GM12878 (cell line): ENCODE measurements around the gene ARHGDIG. TPM values are rescaled to one million over a fixed set of nuclear protein-coding genes. Genes with fewer than 3 reads are reported as not detected.

ENCODE experiments used
- ATAC-seq: fragments of 200-7000 bp; cut with Tn5 transposase; 3 replicates; pipeline ENCODE4 v1.9.1; 2020; ENCODE audit warnings: mild to moderate bottlenecking, moderate library complexity
- BruUV-seq: library from RNA; stranded (reverse); fragments of 400-500 nt; replicated peaks from 2 replicates; lab custom pipeline; 2021; lab: Mats Ljungman, UMichigan
- CTCF ChIA-PET: fragments of 300-600 bp; sonication (Branson Sonifier 250); formaldehyde crosslinking; extraction: SDS; loops from one replicate; lab custom pipeline; 2021; ENCODE audit warnings: inconsistent platforms; lab: Yijun Ruan, JAX
- POLR2A ChIA-PET: fragments of 350-600 bp; formaldehyde crosslinking; extraction: SDS; loops from one replicate; lab custom pipeline; 2021; ENCODE audit warnings: inconsistent platforms; lab: Charles Lee
- RAD21 ChIA-PET: fragments of 300-600 bp; sonication (Branson Sonifier 250); formaldehyde crosslinking; loops from one replicate; lab custom pipeline; 2023; ENCODE audit warnings: antibody characterized with exemption; ENCODE audit not compliant: unreplicated experiment; lab: Charles Lee
- SMC1A ChIA-PET: fragments of 300-600 bp; sonication (Branson Sonifier 250); formaldehyde crosslinking; loops from one replicate; lab custom pipeline; 2023; ENCODE audit not compliant: unreplicated experiment, uncharacterized antibody; lab: Charles Lee
- DNase-seq: peaks from one replicate; pipeline ENCODE4 v3.0.0-alpha.2; 2011; ENCODE audit warnings: low read depth, low spot score
- FAIRE-seq: peaks from 3 replicates; lab custom pipeline; 2011; peaks lifted over from hg19 to GRCh38; lab: Jason Lieb, UNC
- H2AFZ ChIP-seq: 2 replicates; pipeline ENCODE4 v1.6.0; 2011; ENCODE audit warnings: low read depth, low read length, control low read depth; ENCODE audit not compliant: control insufficient read depth
- H3K27ac ChIP-seq: 2 replicates; pipeline ENCODE4 v1.5.1; 2011; ENCODE audit warnings: control low read depth; ENCODE audit not compliant: control insufficient read depth, insufficient read depth
- H3K27me3 ChIP-seq, 2 experiments: replicated peaks in 1 of 2; 2 replicates each; pipeline versions ENCODE4 v1.6.0 to v1.6.1; 2011; ENCODE audit warnings: low read length in 1 of 2; ENCODE audit not compliant: control insufficient read depth in 2 of 2, insufficient read depth in 2 of 2
- H3K36me3 ChIP-seq, 2 experiments: 2 replicates each; pipeline ENCODE4 v1.5.1; 2011; ENCODE audit warnings: low read length in 1 of 2; ENCODE audit not compliant: control insufficient read depth in 2 of 2, insufficient read depth in 2 of 2
- H3K4me1 ChIP-seq: 2 replicates; pipeline ENCODE4 v1.6.1; 2011; ENCODE audit warnings: mild to moderate bottlenecking, low read length, moderate library complexity, mixed read lengths; ENCODE audit not compliant: control insufficient read depth, insufficient read depth
- H3K4me2 ChIP-seq: 2 replicates; pipeline ENCODE4 v1.6.0; 2011; ENCODE audit warnings: control low read depth; ENCODE audit not compliant: control insufficient read depth, insufficient read depth
- H3K4me3 ChIP-seq: fragments of 200-600 bp; sonication (generic); 2 replicates; pipeline ENCODE4 v1.5.1; 2016
- H3K79me2 ChIP-seq: 2 replicates; pipeline ENCODE4 v1.6.0; 2011; ENCODE audit warnings: low read length; ENCODE audit not compliant: control insufficient read depth, insufficient read depth
- H3K9ac ChIP-seq: 2 replicates; pipeline ENCODE4 v1.8.0; 2011; ENCODE audit warnings: low read length, control low read depth, mixed read lengths; ENCODE audit not compliant: control insufficient read depth, insufficient read depth
- H3K9me3 ChIP-seq: replicated peaks from 3 replicates; pipeline ENCODE4 v1.5.1; 2011; ENCODE audit warnings: mild to moderate bottlenecking, low read length; ENCODE audit not compliant: control insufficient read depth, insufficient read depth
- H4K20me1 ChIP-seq: 2 replicates; pipeline ENCODE4 v1.6.0; 2011; ENCODE audit not compliant: control insufficient read depth, insufficient read depth
- CREM ChIP-seq: IDR thresholded peaks from 2 replicates; pipeline ENCODE4 v1.6.1; 2014; ENCODE audit warnings: antibody characterized with exemption, low read depth
- ELK1 ChIP-seq: IDR thresholded peaks from 2 replicates; pipeline ENCODE4 v1.6.1; 2012; ENCODE audit warnings: low read depth, low read length, improper control_type of control experiment
- FOXK2 ChIP-seq: fragments of 450-650 bp; IDR thresholded peaks from 2 replicates; pipeline ENCODE4 v1.6.1; 2017; ENCODE audit warnings: mild to moderate bottlenecking, moderate library complexity
- JUND ChIP-seq: IDR thresholded peaks from 2 replicates; pipeline ENCODE4 v1.6.1; 2012; ENCODE audit warnings: low read depth, mild to moderate bottlenecking, low read length, improper control_type of control experiment, moderate library complexity
- KLF5 ChIP-seq: fragments of 450-650 bp; IDR thresholded peaks from 2 replicates; pipeline ENCODE4 v1.6.1; 2014; ENCODE audit warnings: mild to moderate bottlenecking; ENCODE audit not compliant: partially characterized antibody
- NR2F1 ChIP-seq: fragments of 450-650 bp; conservative IDR thresholded peaks from 2 replicates; pipeline ENCODE4 v1.6.1; 2017; ENCODE audit warnings: mild to moderate bottlenecking
- NRF1 ChIP-seq: conservative IDR thresholded peaks from 2 replicates; pipeline ENCODE4 v1.6.1; 2011; ENCODE audit warnings: mild to moderate bottlenecking, low read depth, low read length, improper control_type of control experiment
- PAX5 ChIP-seq: IDR thresholded peaks from 2 replicates; pipeline ENCODE4 v1.6.1; 2011; ENCODE audit warnings: low read depth, low read length, borderline replicate concordance
- PML ChIP-seq: IDR thresholded peaks from 2 replicates; pipeline ENCODE4 v1.6.1; 2012; ENCODE audit warnings: low read length, inconsistent platforms
- RB1 ChIP-seq: fragments of 450-650 bp; formaldehyde crosslinking; IDR thresholded peaks from 2 replicates; pipeline ENCODE4 v1.6.1; 2017; ENCODE audit warnings: mild to moderate bottlenecking, borderline replicate concordance
- RBBP5 ChIP-seq: fragments of 200-600 bp; sonication (generic); conservative IDR thresholded peaks from 2 replicates; pipeline ENCODE4 v1.6.1; 2016
- RELA ChIP-seq: fragments of 450-650 bp; IDR thresholded peaks from 2 replicates; pipeline ENCODE4 v1.8.0; 2014; ENCODE audit warnings: borderline replicate concordance; ENCODE audit not compliant: partially characterized antibody
- SIX5 ChIP-seq: IDR thresholded peaks from 2 replicates; pipeline ENCODE4 v1.6.1; 2011; ENCODE audit warnings: mild to moderate bottlenecking, low read depth, low read length, moderate library complexity; ENCODE audit not compliant: severe bottlenecking
- SP1 ChIP-seq: IDR thresholded peaks from one replicate; pipeline ENCODE4 v1.6.1; 2011; ENCODE audit warnings: low read depth, low read length
- STAT1 ChIP-seq: fragments of 450-650 bp; conservative IDR thresholded peaks from 2 replicates; pipeline ENCODE4 v1.6.1; 2014; ENCODE audit warnings: antibody characterized with exemption, mild to moderate bottlenecking
- SUZ12 ChIP-seq: fragments of 200-600 bp; sonication (generic); IDR thresholded peaks from one replicate; pipeline ENCODE4 v1.6.1; 2018; ENCODE audit warnings: antibody characterized with exemption, mild to moderate bottlenecking; ENCODE audit not compliant: unreplicated experiment
- ZNF622 ChIP-seq: fragments of 450-650 bp; IDR thresholded peaks from 2 replicates; pipeline ENCODE4 v1.6.1; 2017; ENCODE audit warnings: mild to moderate bottlenecking, inconsistent platforms
- ZZZ3 ChIP-seq: IDR thresholded peaks from 2 replicates; pipeline ENCODE4 v1.6.1; 2011; ENCODE audit warnings: low read depth; ENCODE audit not compliant: control insufficient read depth, insufficient read length
- WGBS: methylation state at CpG from one replicate; pipeline ENCODE4 v1.1.6; 2016; ENCODE audit warnings: low lambda C conversion rate; ENCODE audit not compliant: insufficient replicate concordance, insufficient coverage; ENCODE audit errors: missing lambda C conversion rate; 5-methylcytosine and 5-hydroxymethylcytosine counted together
- in situ Hi-C: fragments of 300-500 bp; cut with MboI; formaldehyde crosslinking; loops from 9 replicates; pipeline ENCODE4 v1.14.3; 2018; ENCODE audit warnings: mixed read lengths
- intact Hi-C: fragments of 100-400 bp; cut with micrococcal nuclease; formaldehyde crosslinking; loops from one replicate; pipeline ENCODE4 v1.14.2; 2022; ENCODE audit not compliant: unreplicated experiment
- polyA plus RNA-seq, 11 experiments: library from polyadenylated mRNA; depleted of rRNA in 4 of 11; unstranded in 6 of 11; stranded (reverse) in 5 of 11; fragments of >200 nt; fragmentation: Nextera tagmentation in 4 of 11; fragmentation: Illumina TruSeq in 1 of 11; extraction: Ambion mirVana in 4 of 11; extraction: Trizol in 1 of 11; gene quantifications; 1 replicate in 1 of 11; 2 replicates in 10 of 11; pipeline versions ENCODE4 v1.2.1 to v1.2.3, GENCODE V29; 2011 to 2016; ENCODE audit warnings: inconsistent platforms in 2 of 11, missing spikeins in 2 of 11, low read depth in 1 of 11
- total RNA-seq, 4 experiments: library from RNA; depleted of rRNA in 3 of 4; stranded (reverse); fragments of >200 nt in 3 of 4; fragmentation: Illumina TruSeq in 1 of 4; extraction: Trizol in 1 of 4; gene quantifications; 2 replicates each; pipeline versions ENCODE4 v1.2.1 to v1.2.3, GENCODE V29; 2013 to 2021

ARHGDIG gene
- total and polyA plus RNA-seq, 10 of the 15 experiments (the other 5 are each of a cell fraction or from before 2014, with no cell fraction given), result not detected

GRCh38 chr16:280005-280460, 358 bp upstream of the ARHGDIG start:
- ChIA-PET RAD21 (interaction anchor here (0.8 kb wide), 1 partner anchor 41 kb away, joined by 3 read pairs; no protein-coding TSS in a partner anchor), POLR2A (interaction anchor here (0.6 kb wide), 1 partner anchor 183 kb away, joined by 4 read pairs; no protein-coding TSS in a partner anchor), SMC1A (no interaction called here), CTCF (no interaction called here)
- FAIRE-seq, result no peak
- no peak for DNase-seq
- Histone ChIP-seq H3K36me3 (no peaks in the 10 kb centered on the region), H3K4me2 (no peak overlapping the region), H4K20me1 (no peaks in the 10 kb centered on the region), H2AFZ (no peak overlapping the region), H3K27ac (no peak overlapping the region), H3K9ac (no peak overlapping the region), H3K4me1 (no peaks in the 10 kb centered on the region), H3K9me3 (no peaks in the 10 kb centered on the region), H3K79me2 (no peaks in the 10 kb centered on the region), H3K4me3 (no peak overlapping the region), H3K27me3 (peaks cover 0 to 3% of the 10 kb centered on the region in 2 experiments; a peak in 2 of 4 replicates)
- ATAC-seq, result no peak
- in situ Hi-C loops, result no loop called here
- 39% methylated on average over 30 of the region's 47 CpGs for WGBS
- BruUV-seq, result no TSS peak
- TF ChIP-seq JUND (no peak), FOXK2 (no peak), RELA (no peak), RBBP5 (no peak), SP1 (no peak), ELK1 (no peak), SIX5 (no peak), PAX5 (no peak), RB1 (no peak), ZZZ3 (no peak), CREM (no peak), ZNF622 (no peak), KLF5 (no peak), STAT1 (no peak), NRF1 (no peak), PML (no peak), NR2F1 (no peak), SUZ12 (no peak)
- intact Hi-C loops, result no loop called here
